ENCODE measurements around the gene PLA2G4B. TPM values are rescaled to one million over a fixed set of nuclear protein-coding genes. Genes with fewer than 3 reads are reported as not detected.

Gene PLA2G4B, protein sequence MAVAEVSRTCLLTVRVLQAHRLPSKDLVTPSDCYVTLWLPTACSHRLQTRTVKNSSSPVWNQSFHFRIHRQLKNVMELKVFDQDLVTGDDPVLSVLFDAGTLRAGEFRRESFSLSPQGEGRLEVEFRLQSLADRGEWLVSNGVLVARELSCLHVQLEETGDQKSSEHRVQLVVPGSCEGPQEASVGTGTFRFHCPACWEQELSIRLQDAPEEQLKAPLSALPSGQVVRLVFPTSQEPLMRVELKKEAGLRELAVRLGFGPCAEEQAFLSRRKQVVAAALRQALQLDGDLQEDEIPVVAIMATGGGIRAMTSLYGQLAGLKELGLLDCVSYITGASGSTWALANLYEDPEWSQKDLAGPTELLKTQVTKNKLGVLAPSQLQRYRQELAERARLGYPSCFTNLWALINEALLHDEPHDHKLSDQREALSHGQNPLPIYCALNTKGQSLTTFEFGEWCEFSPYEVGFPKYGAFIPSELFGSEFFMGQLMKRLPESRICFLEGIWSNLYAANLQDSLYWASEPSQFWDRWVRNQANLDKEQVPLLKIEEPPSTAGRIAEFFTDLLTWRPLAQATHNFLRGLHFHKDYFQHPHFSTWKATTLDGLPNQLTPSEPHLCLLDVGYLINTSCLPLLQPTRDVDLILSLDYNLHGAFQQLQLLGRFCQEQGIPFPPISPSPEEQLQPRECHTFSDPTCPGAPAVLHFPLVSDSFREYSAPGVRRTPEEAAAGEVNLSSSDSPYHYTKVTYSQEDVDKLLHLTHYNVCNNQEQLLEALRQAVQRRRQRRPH
- 1.4 TPM in 1 of 2 replicates, not detected in the other for total RNA-seq (2014; rRNA removed; shearing (Covaris generic))
- 1.1 and 1.6 TPM in 2 replicates for polyA plus RNA-seq (2016; fragmentation: Nextera tagmentation; extraction: Ambion mirVana)

DNA sequence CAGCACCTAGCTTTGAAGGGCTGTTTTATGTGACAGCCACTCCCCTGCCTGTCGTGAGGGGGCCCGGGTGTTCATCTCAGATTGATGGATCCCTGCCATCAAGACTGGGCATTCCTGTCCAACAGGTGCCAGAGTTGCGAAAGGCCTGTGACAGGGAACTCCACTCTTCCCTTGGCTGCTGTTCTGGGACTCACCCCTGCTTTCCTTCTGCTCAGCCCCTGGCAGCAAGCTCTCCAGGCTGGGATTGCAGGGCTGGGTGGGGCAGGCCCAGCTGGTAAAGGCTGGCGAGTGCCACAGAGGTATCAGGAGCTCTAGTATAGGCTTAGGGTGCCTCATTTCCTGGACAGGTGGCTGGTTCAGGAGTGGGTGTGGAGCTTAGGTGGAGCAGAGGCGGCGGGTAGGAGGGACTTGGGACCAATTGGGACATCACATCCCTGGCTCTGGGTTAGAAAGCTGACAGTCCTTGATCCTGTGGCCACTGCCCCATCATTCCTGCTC, at the start of gene PLA2G4B:
Gene PLA2G4B, plus strand, starts transcription at position 448 of the 498 bp plus-strand sequence. CDS start 67 bp downstream, outside the sequence.
- no peak within 1 kb of the TSS for H3K27ac ChIP-seq
- no peaks in the 10 kb centered on the region for H3K27me3 ChIP-seq (replicated peaks; ENCODE audit: insufficient read depth)
- H3K4me3 ChIP-seq, result no peak within 1 kb of the TSS
- no peaks in the 10 kb centered on the region for H3K36me3 ChIP-seq (ENCODE audit: low read depth)
- no peak within 1 kb of the TSS for H3K9ac ChIP-seq
- in situ Hi-C loops (cut with MboI), result no loop called here
- no peaks in the 10 kb centered on the region for H3K79me2 ChIP-seq (ENCODE audit: insufficient read depth)
- WGBS, 2 experiments (ENCODE audit: low coverage in 1 of 2, low lambda C conversion rate in 2 of 2, missing lambda C conversion rate in 2 of 2), result 77 to 81% methylated on average over 6 of the region's 6 CpGs
- H3K9me2 ChIP-seq (ENCODE audit: insufficient read depth), result no peaks in the 10 kb centered on the region
- no peak within 1 kb of the TSS for H3K4me2 ChIP-seq (ENCODE audit: unreplicated experiment)
- no peak for DNase-seq
- H3K9me3 ChIP-seq (ENCODE audit: low read depth), result no peaks in the 10 kb centered on the region
- no peaks in the 10 kb centered on the region for H3K4me1 ChIP-seq (ENCODE audit: insufficient read depth)
- no peaks in the 10 kb centered on the region for H3F3A ChIP-seq (ENCODE audit: insufficient read depth)
- TF ChIP-seq EZH2 (IDR thresholded peaks at IDR 0.05; ENCODE audit: insufficient read depth, poor library complexity, severe bottlenecking) (no peak), EZH2phosphoT487 (IDR thresholded peaks at IDR 0.05; ENCODE audit: insufficient read depth, low read depth) (no peak)
- H4K20me1 ChIP-seq (ENCODE audit: insufficient read depth), result no peaks in the 10 kb centered on the region
- H2AFZ ChIP-seq, result no peak within 1 kb of the TSS

DNA sequence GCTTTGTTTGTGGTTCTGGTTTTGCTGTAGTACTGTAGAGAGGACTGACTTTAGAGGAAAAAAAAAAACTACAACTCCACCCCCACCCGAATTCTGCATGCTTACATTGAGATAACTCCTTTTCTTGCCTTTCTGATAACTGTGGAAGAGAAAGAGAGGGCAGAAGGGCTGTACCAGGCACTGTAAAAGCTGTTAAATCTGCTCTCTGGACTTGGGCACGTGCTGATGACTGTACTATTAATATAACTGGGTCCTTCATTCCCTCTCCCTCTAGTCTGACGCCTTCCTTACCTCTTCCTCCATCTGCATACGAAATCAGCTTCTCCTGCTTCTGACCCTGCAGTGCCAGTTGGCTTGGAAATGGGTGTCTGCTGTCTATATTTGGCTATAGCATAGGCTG, 49.4 kb upstream of the PLA2G4B start:
- no peaks in the 10 kb centered on the region for H3K9me2 ChIP-seq (ENCODE audit: insufficient read depth)
- H3K79me2 ChIP-seq (ENCODE audit: insufficient read depth), result peaks cover 94% of the 10 kb centered on the region
- no peaks in the 10 kb centered on the region for H3K36me3 ChIP-seq (ENCODE audit: low read depth)
- H3K27ac ChIP-seq, result no peak overlapping the region
- no peaks in the 10 kb centered on the region for H4K20me1 ChIP-seq (ENCODE audit: insufficient read depth)
- no peak overlapping the region for H3K4me3 ChIP-seq
- H3K9me3 ChIP-seq (ENCODE audit: low read depth), result no peaks in the 10 kb centered on the region
- in situ Hi-C loops (cut with MboI), result no loop called here
- H2AFZ ChIP-seq, result no peak overlapping the region
- 95 to 99% methylated on average over 4 of the region's 4 CpGs for WGBS, 2 experiments (ENCODE audit: low coverage in 1 of 2, low lambda C conversion rate in 2 of 2, missing lambda C conversion rate in 2 of 2)
- peaks cover 30% of the 10 kb centered on the region for H3F3A ChIP-seq (ENCODE audit: insufficient read depth)
- TF ChIP-seq EZH2 (IDR thresholded peaks at IDR 0.05; ENCODE audit: insufficient read depth, poor library complexity, severe bottlenecking) (no peak), EZH2phosphoT487 (IDR thresholded peaks at IDR 0.05; ENCODE audit: insufficient read depth, low read depth) (no peak)
- H3K4me1 ChIP-seq (ENCODE audit: insufficient read depth), result peaks cover 32% of the 10 kb centered on the region
- no peaks in the 10 kb centered on the region for H3K27me3 ChIP-seq (replicated peaks; ENCODE audit: insufficient read depth)
- no peak for DNase-seq
- no peak overlapping the region for H3K9ac ChIP-seq
- no peak overlapping the region for H3K4me2 ChIP-seq (ENCODE audit: unreplicated experiment)

DNA sequence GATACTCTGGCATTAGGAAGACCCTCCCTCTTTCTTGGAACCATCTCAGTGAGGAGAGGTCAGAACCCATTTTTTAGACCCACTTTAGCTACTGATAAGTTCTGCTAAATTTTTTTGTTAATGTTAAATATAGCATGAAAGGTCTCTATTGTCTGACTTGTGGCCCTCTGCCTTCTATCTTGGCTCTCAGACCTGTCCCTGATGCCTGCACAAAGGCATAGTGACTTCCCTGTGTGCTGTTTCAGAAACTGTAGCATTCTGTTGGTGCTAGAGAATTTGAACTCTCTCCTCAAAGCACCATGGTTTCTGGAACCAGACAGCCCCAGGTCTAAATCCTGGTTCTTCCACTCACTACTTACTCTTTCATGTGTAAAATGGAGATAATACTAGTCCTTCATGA, 49.0 kb upstream of the PLA2G4B start:
- Histone ChIP-seq H3K9ac (no peak overlapping the region), H3K36me3 (ENCODE audit: low read depth) (no peaks in the 10 kb centered on the region), H3K9me3 (ENCODE audit: low read depth) (no peaks in the 10 kb centered on the region), H3K4me1 (ENCODE audit: insufficient read depth) (peaks cover 36% of the 10 kb centered on the region), H3K4me3 (no peak overlapping the region), H3K4me2 (ENCODE audit: unreplicated experiment) (no peak overlapping the region), H3F3A (ENCODE audit: insufficient read depth) (peaks cover 35% of the 10 kb centered on the region), H4K20me1 (ENCODE audit: insufficient read depth) (no peaks in the 10 kb centered on the region), H2AFZ (no peak overlapping the region), H3K9me2 (ENCODE audit: insufficient read depth) (no peaks in the 10 kb centered on the region), H3K79me2 (ENCODE audit: insufficient read depth) (peaks cover 94% of the 10 kb centered on the region), H3K27me3 (replicated peaks; ENCODE audit: insufficient read depth) (no peaks in the 10 kb centered on the region), H3K27ac (no peak overlapping the region)
- TF ChIP-seq EZH2 (IDR thresholded peaks at IDR 0.05; ENCODE audit: insufficient read depth, poor library complexity, severe bottlenecking), result no peak
- no peak for TF ChIP-seq EZH2phosphoT487 (IDR thresholded peaks at IDR 0.05; ENCODE audit: insufficient read depth, low read depth)
- in situ Hi-C loops (cut with MboI), result no loop called here
- no peak for DNase-seq

DNA sequence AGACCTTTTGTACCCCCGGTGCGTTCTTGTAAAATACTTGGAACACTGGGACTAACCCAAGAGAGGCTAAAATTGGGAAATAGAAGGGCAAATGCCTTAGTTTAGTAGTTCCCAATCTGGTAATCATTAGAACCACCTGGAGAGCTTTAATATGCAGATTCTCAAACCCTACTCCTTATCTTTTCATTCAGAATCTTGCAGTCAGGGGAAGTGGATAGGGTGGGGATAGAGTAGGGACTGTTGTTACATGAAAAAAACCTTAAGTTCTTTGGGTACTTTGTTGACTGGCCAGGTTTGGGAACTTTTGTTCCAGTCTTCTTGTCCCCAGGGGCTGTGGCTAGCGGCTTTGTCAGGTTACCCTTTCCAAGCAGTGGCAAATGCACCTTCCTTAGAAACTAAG, 48.5 kb upstream of the PLA2G4B start:
- Histone ChIP-seq H3K9ac (no peak overlapping the region), H3K79me2 (ENCODE audit: insufficient read depth) (peaks cover 94% of the 10 kb centered on the region), H3K36me3 (ENCODE audit: low read depth) (no peaks in the 10 kb centered on the region), H3K27me3 (replicated peaks; ENCODE audit: insufficient read depth) (no peaks in the 10 kb centered on the region), H3K4me2 (ENCODE audit: unreplicated experiment) (no peak overlapping the region), H3K4me1 (ENCODE audit: insufficient read depth) (peaks cover 36% of the 10 kb centered on the region), H3K9me2 (ENCODE audit: insufficient read depth) (no peaks in the 10 kb centered on the region), H3K4me3 (no peak overlapping the region), H3F3A (ENCODE audit: insufficient read depth) (peaks cover 36% of the 10 kb centered on the region), H3K27ac (peak overlapping the region; percentile 87), H2AFZ (no peak overlapping the region), H3K9me3 (ENCODE audit: low read depth) (no peaks in the 10 kb centered on the region), H4K20me1 (ENCODE audit: insufficient read depth) (no peaks in the 10 kb centered on the region)
- 95 to 97% methylated on average over 3 of the region's 3 CpGs for WGBS, 2 experiments (ENCODE audit: low coverage in 1 of 2, low lambda C conversion rate in 2 of 2, missing lambda C conversion rate in 2 of 2)
- TF ChIP-seq EZH2 (IDR thresholded peaks at IDR 0.05; ENCODE audit: insufficient read depth, poor library complexity, severe bottlenecking), result no peak
- no peak for TF ChIP-seq EZH2phosphoT487 (IDR thresholded peaks at IDR 0.05; ENCODE audit: insufficient read depth, low read depth)
- no peak for DNase-seq
- in situ Hi-C loops (cut with MboI), result no loop called here
